ENCODE data around the gene CD86.
A peak's percentile ranks its signal among the peaks of the same experiment; 100 is the strongest.

CD86 gene

GRCh38 chr3:122084799-122085198 is 29.6 kb downstream of the CD86 start:
- Histone ChIP-seq H4K20me1 (no peaks in the 10 kb centered on the region), H3K36me3 (no peaks in the 10 kb centered on the region), H3K4me1 (peaks cover 22% of the 10 kb centered on the region), H3K27ac (no peak overlapping the region), H3K4me2 (no peak overlapping the region), H3K27me3 (no peaks in the 10 kb centered on the region), H3K9me3 (peaks cover 4% of the 10 kb centered on the region; the same call in 1 of the 2 replicates), H3K9ac (no peak overlapping the region), H3K4me3 (no peak overlapping the region)
- no peak for TF ChIP-seq Cebpa-rat (IDR thresholded peaks at IDR 0.05)

GRCh38 chr3:122085673-122086072 is 30.5 kb downstream of the CD86 start:
- no peaks in the 10 kb centered on the region for H3K27me3 ChIP-seq
- peak overlapping the region; percentile 33 for H3K4me2 ChIP-seq
- TF ChIP-seq Cebpa-rat (IDR thresholded peaks at IDR 0.05): no peak
- no peaks in the 10 kb centered on the region for H4K20me1 ChIP-seq
- H3K27ac ChIP-seq: no peak overlapping the region
- no peaks in the 10 kb centered on the region for H3K36me3 ChIP-seq
- no peaks in the 10 kb centered on the region for H3K9me3 ChIP-seq
- H3K4me3 ChIP-seq: no peak overlapping the region
- H3K4me1 ChIP-seq: peaks cover 27% of the 10 kb centered on the region
- H3K9ac ChIP-seq: no peak overlapping the region

GRCh38 chr3:122088531-122088930 is 33.4 kb downstream of the CD86 start:
- TF ChIP-seq Cebpa-rat (IDR thresholded peaks at IDR 0.05): no peak
- Histone ChIP-seq H3K9ac (no peak overlapping the region), H3K4me3 (no peak overlapping the region), H3K27me3 (no peaks in the 10 kb centered on the region), H3K9me3 (no peaks in the 10 kb centered on the region), H3K36me3 (no peaks in the 10 kb centered on the region), H3K4me1 (peaks cover 39% of the 10 kb centered on the region), H3K4me2 (peak overlapping the region; percentile 14; the same call in 1 of the 2 replicates), H4K20me1 (no peaks in the 10 kb centered on the region), H3K27ac (no peak overlapping the region)

GRCh38 chr3:122091602-122092295 is 36.6 kb downstream of the CD86 start:
- no peaks in the 10 kb centered on the region for H3K36me3 ChIP-seq
- H3K27ac ChIP-seq: peak overlapping the region; percentile 72
- H3K4me1 ChIP-seq: peaks cover 29% of the 10 kb centered on the region

GRCh38 chr3:122092460-122093165 is 37.5 kb downstream of the CD86 start:
- no peak overlapping the region; the same call in 1 of the 2 replicates for H3K9ac ChIP-seq
- no peaks in the 10 kb centered on the region for H4K20me1 ChIP-seq
- no peaks in the 10 kb centered on the region for H3K27me3 ChIP-seq
- no peaks in the 10 kb centered on the region for H3K36me3 ChIP-seq
- H3K4me1 ChIP-seq: peaks cover 29% of the 10 kb centered on the region
- peak overlapping the region; percentile 85 for H3K4me2 ChIP-seq
- no peak for TF ChIP-seq Cebpa-rat (IDR thresholded peaks at IDR 0.05)
- peak overlapping the region; percentile 32; the same call in 1 of the 2 replicates for H3K4me3 ChIP-seq
- H3K9me3 ChIP-seq: no peaks in the 10 kb centered on the region
- H3K27ac ChIP-seq: peak overlapping the region; percentile 72

More at GRCh38 chr3:122091602-122092295, 36.6 kb downstream of the CD86 start:
- Histone ChIP-seq H3K4me3 (peak overlapping the region; percentile 32), H3K9me3 (no peaks in the 10 kb centered on the region), H4K20me1 (no peaks in the 10 kb centered on the region), H3K27me3 (no peaks in the 10 kb centered on the region), H3K9ac (peak overlapping the region; percentile 42; the same call in 1 of the 2 replicates), H3K4me2 (peak overlapping the region; percentile 85)
- no peak for TF ChIP-seq Cebpa-rat (IDR thresholded peaks at IDR 0.05)

GRCh38 chr3:122094125-122094524 is 39.0 kb downstream of the CD86 start:
- Histone ChIP-seq H3K4me1 (peaks cover 29% of the 10 kb centered on the region), H3K27me3 (no peaks in the 10 kb centered on the region), H3K9me3 (no peaks in the 10 kb centered on the region), H3K4me3 (no peak overlapping the region), H3K27ac (no peak overlapping the region), H3K36me3 (no peaks in the 10 kb centered on the region), H4K20me1 (no peaks in the 10 kb centered on the region), H3K4me2 (no peak overlapping the region), H3K9ac (no peak overlapping the region)
- no peak for TF ChIP-seq Cebpa-rat (IDR thresholded peaks at IDR 0.05)

- Histone ChIP-seq H4K20me1 (no peaks in the 10 kb centered on the region), H3K4me3 (no peak overlapping the region), H3K9me3 (no peaks in the 10 kb centered on the region), H3K27ac (no peak overlapping the region), H3K4me1 (peaks cover 29% of the 10 kb centered on the region), H3K36me3 (no peaks in the 10 kb centered on the region), H3K4me2 (no peak overlapping the region), H3K9ac (no peak overlapping the region), H3K27me3 (no peaks in the 10 kb centered on the region)
- TF ChIP-seq Cebpa-rat (IDR thresholded peaks at IDR 0.05): no peak
These were observed 39.5 kb downstream of the CD86 start for GRCh38 chr3:122094693-122095092.

- Histone ChIP-seq H3K4me2 (no peak overlapping the region), H4K20me1 (no peaks in the 10 kb centered on the region), H3K4me3 (no peak overlapping the region), H3K27ac (no peak overlapping the region), H3K36me3 (no peaks in the 10 kb centered on the region), H3K4me1 (peaks cover 27% of the 10 kb centered on the region), H3K27me3 (no peaks in the 10 kb centered on the region), H3K9me3 (no peaks in the 10 kb centered on the region), H3K9ac (no peak overlapping the region)
- no peak for TF ChIP-seq Cebpa-rat (IDR thresholded peaks at IDR 0.05)
These were observed 42.0 kb downstream of the CD86 start for GRCh38 chr3:122097141-122097540.

GRCh38 chr3:122098611-122099010 is 43.4 kb downstream of the CD86 start:
- H3K4me2 ChIP-seq: no peak overlapping the region
- H3K4me1 ChIP-seq: peaks cover 24% of the 10 kb centered on the region
- no peak overlapping the region for H3K9ac ChIP-seq
- no peaks in the 10 kb centered on the region for H4K20me1 ChIP-seq
- no peaks in the 10 kb centered on the region for H3K27me3 ChIP-seq
- H3K4me3 ChIP-seq: no peak overlapping the region
- no peak for TF ChIP-seq Cebpa-rat (IDR thresholded peaks at IDR 0.05)
- no peaks in the 10 kb centered on the region for H3K36me3 ChIP-seq
- no peak overlapping the region for H3K27ac ChIP-seq
- H3K9me3 ChIP-seq: no peaks in the 10 kb centered on the region

GRCh38 chr3:122099255-122099654 is 44.1 kb downstream of the CD86 start:
- H3K4me2 ChIP-seq: no peak overlapping the region
- no peak for TF ChIP-seq Cebpa-rat (IDR thresholded peaks at IDR 0.05)

More at GRCh38 chr3:122099255-122099654, 44.1 kb downstream of the CD86 start:
- no peaks in the 10 kb centered on the region for H3K36me3 ChIP-seq
- H3K27me3 ChIP-seq: no peaks in the 10 kb centered on the region
- no peaks in the 10 kb centered on the region for H3K9me3 ChIP-seq
- H3K27ac ChIP-seq: no peak overlapping the region
- no peak overlapping the region for H3K9ac ChIP-seq
- H3K4me1 ChIP-seq: peaks cover 31% of the 10 kb centered on the region
- H4K20me1 ChIP-seq: no peaks in the 10 kb centered on the region
- H3K4me3 ChIP-seq: no peak overlapping the region

Measured in BLaER1 (cell line).